Raji (cell line): ENCODE data around the gene WFS1.

Source experiments
- POLR2A ChIP-seq: IDR thresholded peaks from 2 replicates; pipeline ENCODE4 v1.6.1; 2011; ENCODE audit warnings: low read depth, low read length, control low read depth; ENCODE audit not compliant: insufficient read depth

Gene WFS1

GRCh38 chr4:6269616-6270511, at the start of gene WFS1:
TSS of gene WFS1 (plus strand) at chr4:6269850. CDS start at chr4:6277456, 7,606 bp downstream.
- TF ChIP-seq POLR2A, result peak; percentile 57; the same call in 1 of the 2 replicates

- TF ChIP-seq POLR2A, result no peak
These were observed 48.3 kb upstream of the WFS1 start for GRCh38 chr4:6221301-6221850.

GRCh38 chr4:6221851-6222760, 47.5 kb upstream of the WFS1 start:
- TF ChIP-seq POLR2A, result no peak

- no peak for TF ChIP-seq POLR2A
These were observed 46.8 kb upstream of the WFS1 start for GRCh38 chr4:6222761-6223292.

- TF ChIP-seq POLR2A, result no peak
These were observed 44.9 kb upstream of the WFS1 start for GRCh38 chr4:6224735-6225134.

GRCh38 chr4:6225469-6225868, 44.2 kb upstream of the WFS1 start:
- no peak for TF ChIP-seq POLR2A

- no peak for TF ChIP-seq POLR2A
These were observed 43.1 kb upstream of the WFS1 start for GRCh38 chr4:6226506-6226905.

GRCh38 chr4:6227412-6228157, 42.1 kb upstream of the WFS1 start:
- no peak for TF ChIP-seq POLR2A

- TF ChIP-seq POLR2A, result no peak
These were observed 41.2 kb upstream of the WFS1 start for GRCh38 chr4:6228158-6229067.

- TF ChIP-seq POLR2A, result no peak
These were observed 40.6 kb upstream of the WFS1 start for GRCh38 chr4:6229095-6229494.

GRCh38 chr4:6229671-6230501, 39.8 kb upstream of the WFS1 start:
- no peak for TF ChIP-seq POLR2A

GRCh38 chr4:6230502-6230785, 39.2 kb upstream of the WFS1 start:
- no peak for TF ChIP-seq POLR2A

- TF ChIP-seq POLR2A, result no peak
These were observed 38.6 kb upstream of the WFS1 start for GRCh38 chr4:6230827-6231662.
